Keratinocyte (primary cell): ENCODE results near the gene CHCHD1.

Experiments used
- CTCF ChIP-seq, 3 experiments: IDR thresholded peaks in 1 of 3; conservative IDR thresholded peaks in 1 of 3; optimal IDR thresholded peaks in 1 of 3; 2 replicates in 2 of 3; 3 replicates in 1 of 3; pipeline versions ENCODE3 to v1.5.1; 2011; ENCODE audit warnings: low read length in 3 of 3, mild to moderate bottlenecking in 3 of 3, moderate library complexity in 2 of 3, control low read depth in 1 of 3, inconsistent platforms in 1 of 3; ENCODE audit not compliant: insufficient read depth in 2 of 3; ENCODE audit errors: extremely low read depth in 1 of 3
- EZH2 ChIP-seq: IDR thresholded peaks from one replicate; pipeline ENCODE4 v1.6.1; 2012; ENCODE audit warnings: inconsistent platforms, mild to moderate bottlenecking, low read length, moderate library complexity

- no peak for TF ChIP-seq CTCF (optimal IDR thresholded peaks at IDR 0.05 in 1 of 3, IDR thresholded peaks at IDR 0.05 in 1 of 3, conservative IDR thresholded peaks at IDR 0.05 in 1 of 3; ENCODE audit: extremely low read depth in 1 of 3, insufficient read depth in 2 of 3, low read length in 3 of 3)
- no peak for TF ChIP-seq EZH2
These were observed 16.2 kb downstream of the CHCHD1 start for GRCh38 chr10:73798087-73798486.
